B cell (primary cell): ENCODE measurements around the gene NFKBIB. TPM values are rescaled to one million over a fixed set of nuclear protein-coding genes. Genes with fewer than 3 reads are reported as not detected.

Source experiments
- ATAC-seq: fragments of 200-7000 bp; cut with Tn5 transposase; one replicate; pipeline ENCODE4 v1.10.0; 2021; ENCODE audit warnings: low read depth, mild to moderate bottlenecking, moderate number of reproducible peaks, moderate library complexity
- CTCF ChIA-PET: fragments of 350-600 bp; sonication (Branson Sonifier 250); formaldehyde crosslinking; loops from one replicate; lab custom pipeline; 2021; ENCODE audit warnings: antibody characterized with exemption, inconsistent platforms; lab: Charles Lee
- POLR2A ChIA-PET: fragments of 350-600 bp; sonication (Branson Sonifier 250); formaldehyde crosslinking; loops from one replicate; lab custom pipeline; 2021; ENCODE audit warnings: antibody characterized with exemption; lab: Charles Lee
- DNase-seq: peaks from one replicate; pipeline ENCODE4 v3.0.0; 2013
- H2AFZ ChIP-seq: 2 replicates; pipeline ENCODE4 v1.6.1; 2012; ENCODE audit warnings: mild to moderate bottlenecking, low read depth, low read length; ENCODE audit not compliant: insufficient read depth, poor library complexity, severe bottlenecking
- H3K27ac ChIP-seq, 2 donors: 1 replicate in 1 of 2; 2 replicates in 1 of 2; pipeline ENCODE4 v1.5.1; 2012 to 2013; ENCODE audit warnings: low read length in 2 of 2, mild to moderate bottlenecking in 2 of 2, moderate library complexity in 1 of 2
- H3K27me3 ChIP-seq, 4 experiments: fragments of 200-600 bp in 1 of 4; sonication (generic) in 1 of 4; replicated peaks in 1 of 4; 1 replicate in 2 of 4; 2 replicates in 2 of 4; pipeline versions ENCODE4 v1.6.1 to v1.7.0; 2013 to 2016; ENCODE audit warnings: low read length in 3 of 4, mild to moderate bottlenecking in 2 of 4, mixed read lengths in 1 of 4, moderate library complexity in 1 of 4; ENCODE audit not compliant: insufficient read depth in 4 of 4, control insufficient read depth in 3 of 4; ENCODE audit errors: control extremely low read depth in 1 of 4
- H3K36me3 ChIP-seq, 2 experiments: replicated peaks in 1 of 2; 1 replicate in 1 of 2; 2 replicates in 1 of 2; pipeline versions ENCODE4 v1.6.1 to v1.7.1; 2013; ENCODE audit warnings: low read length in 1 of 2; ENCODE audit not compliant: insufficient read depth in 2 of 2, control insufficient read depth in 1 of 2; ENCODE audit errors: control extremely low read depth in 1 of 2, extremely low read depth in 1 of 2
- H3K4me1 ChIP-seq, 2 donors: fragments of 200-600 bp in 1 of 2; sonication (generic) in 1 of 2; 1 replicate in 1 of 2; 2 replicates in 1 of 2; pipeline versions ENCODE4 v1.5.1 to v1.6.1; 2013 to 2017; ENCODE audit warnings: low read length in 2 of 2; ENCODE audit not compliant: control insufficient read depth in 2 of 2, insufficient read depth in 2 of 2
- H3K4me2 ChIP-seq: replicated peaks from 2 replicates; pipeline ENCODE3; 2012; ENCODE audit warnings: mild to moderate bottlenecking, low read depth, low read length; ENCODE audit not compliant: poor library complexity, severe bottlenecking
- H3K4me3 ChIP-seq, 5 experiments: fragments of 200-600 bp in 1 of 5; sonication (generic) in 1 of 5; 1 replicate in 3 of 5; 2 replicates in 2 of 5; pipeline versions ENCODE4 v1.5.1 to v1.7.0; 2011 to 2016; ENCODE audit warnings: low read length in 4 of 5, mild to moderate bottlenecking in 4 of 5, low read depth in 2 of 5, control low read depth in 1 of 5, moderate library complexity in 1 of 5; ENCODE audit not compliant: insufficient read depth in 1 of 5; ENCODE audit errors: control extremely low read depth in 1 of 5, extremely low read depth in 1 of 5
- H3K79me2 ChIP-seq: fragments of 200-600 bp; sonication (generic); one replicate; pipeline ENCODE4 v1.6.0; 2016; ENCODE audit warnings: low read length; ENCODE audit not compliant: control insufficient read depth, insufficient read depth
- H3K9ac ChIP-seq: fragments of 200-600 bp; sonication (generic); 2 replicates; pipeline ENCODE4 v1.6.1; 2017; ENCODE audit warnings: mild to moderate bottlenecking, low read length, moderate library complexity
- H3K9me3 ChIP-seq, 3 donors: one replicate each; pipeline versions ENCODE4 v1.6.1 to v1.7.1; 2013; ENCODE audit warnings: low read length in 2 of 3; ENCODE audit not compliant: control insufficient read depth in 2 of 3, insufficient read depth in 1 of 3; ENCODE audit errors: control extremely low read depth in 1 of 3
- H4K20me1 ChIP-seq: 2 replicates; pipeline ENCODE4 v1.6.0; 2012; ENCODE audit warnings: mild to moderate bottlenecking, low read length; ENCODE audit not compliant: insufficient read depth, control insufficient read depth, poor library complexity, severe bottlenecking
- H3K27ac Mint-ChIP-seq: one replicate; pipeline ENCODE4 v1.8.0; 2021; ENCODE audit warnings: mixed read lengths
- H3K27me3 Mint-ChIP-seq: one replicate; pipeline ENCODE4 v1.8.0; 2021; ENCODE audit warnings: mixed read lengths
- H3K4me1 Mint-ChIP-seq: one replicate; pipeline ENCODE4 v1.8.0; 2021; ENCODE audit warnings: mixed read lengths
- H3K4me3 Mint-ChIP-seq: one replicate; pipeline ENCODE4 v1.8.0; 2021; ENCODE audit warnings: mixed read lengths
- H3K9me3 Mint-ChIP-seq: one replicate; pipeline ENCODE4 v1.8.0; 2022; ENCODE audit warnings: mixed read lengths; ENCODE audit not compliant: insufficient read depth
- EZH2 ChIP-seq: IDR thresholded peaks from 2 replicates; pipeline ENCODE4 v1.6.1; 2012; ENCODE audit warnings: borderline replicate concordance, low read depth, mild to moderate bottlenecking, moderate library complexity, low read length; ENCODE audit not compliant: insufficient read depth, poor library complexity, severe bottlenecking
- WGBS: methylation state at CpG from one replicate; pipeline ENCODE4 v1.1.5; 2013; ENCODE audit warnings: missing lambda C conversion rate; ENCODE audit not compliant: insufficient coverage; 5-methylcytosine and 5-hydroxymethylcytosine counted together
- intact Hi-C: fragments of 100-400 bp; cut with micrococcal nuclease; formaldehyde crosslinking; loops from one replicate; pipeline ENCODE4 v1.10.0; 2022
- polyA plus RNA-seq: library from polyadenylated mRNA; depleted of rRNA; stranded (reverse); fragments of >200 nt; gene quantifications from 2 replicates; pipeline ENCODE4 v1.2.3, GENCODE V29; 2012
- total RNA-seq, 2 donors: library from RNA; stranded (reverse); fragments of 120-200 nt in 1 of 2; gene quantifications; 1 replicate in 1 of 2; 2 replicates in 1 of 2; pipeline versions ENCODE4 v1.2.3 to v1.2.4, GENCODE V29; 2013 to 2022
- TF ChIP-seq, protein P1 (sequence below): fragments of 200-600 bp; IDR thresholded peaks from one replicate; pipeline ENCODE4 v1.8.0; 2022; ENCODE audit warnings: antibody characterized with exemption, mild to moderate bottlenecking

Gene NFKBIB
- total and polyA plus RNA-seq, 2 donors (not counting 1 experiment from before 2014, with no cell fraction given): 30.3 to 54.4 TPM

DNA sequence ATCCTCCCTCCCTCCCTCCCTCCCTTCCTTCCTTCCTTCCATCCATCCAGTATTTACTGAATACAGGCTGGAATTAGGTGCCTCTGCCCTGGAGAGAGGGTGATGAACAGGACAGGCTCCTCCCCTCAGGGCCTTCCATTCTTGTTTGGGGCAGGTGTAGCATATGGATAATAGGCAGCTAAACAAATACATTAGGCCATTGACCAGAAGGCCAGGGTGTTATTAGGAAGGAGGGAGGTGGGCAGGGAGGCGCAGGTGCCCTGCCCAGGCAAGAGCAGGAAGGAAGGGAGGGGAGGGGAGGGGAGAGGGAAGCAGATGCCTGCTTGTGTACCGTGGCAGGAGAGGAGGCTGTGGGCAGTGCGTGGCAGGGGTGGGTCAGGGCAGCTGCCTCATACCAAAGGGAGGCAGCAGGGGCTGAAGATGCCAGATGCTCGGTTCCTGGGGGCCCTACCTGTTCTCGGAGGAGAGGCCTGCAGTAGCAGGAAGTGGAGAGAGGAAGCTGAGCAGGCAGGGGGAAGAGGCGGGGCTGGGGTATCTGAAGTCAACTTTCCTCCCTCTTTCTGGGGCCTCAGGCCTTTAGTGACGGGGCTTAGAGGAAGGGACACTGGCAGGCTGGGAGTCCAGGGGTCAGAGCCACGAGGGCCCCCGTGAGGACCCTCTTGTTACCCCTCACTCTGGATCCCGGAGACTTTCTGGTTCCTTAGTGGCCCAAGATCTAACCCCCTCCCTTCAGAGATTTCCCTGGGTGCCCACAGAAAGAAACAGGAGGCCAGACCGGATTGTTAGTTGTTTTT lies 21.8 kb upstream of the NFKBIB start, which contains the start of gene RINL:
Gene RINL, minus strand, starts transcription at position 495 of the 794 bp plus-strand sequence. CDS start 1,533 bp downstream, outside the sequence.
- H3K4me2 ChIP-seq: peak within 1 kb of the TSS; percentile 92
- 0% methylated on average over 5 of the region's 11 CpGs for WGBS
- Mint-ChIP-seq H3K4me1 (peaks cover 41% of the 10 kb centered on the region), H3K27me3 (no peaks in the 10 kb centered on the region), H3K27ac (peak within 1 kb of the TSS; percentile 100), H3K4me3 (peak within 1 kb of the TSS; percentile 94), H3K9me3 (no peaks in the 10 kb centered on the region)
- H3K27me3 ChIP-seq: no peaks in the 10 kb centered on the region
- peak within 1 kb of the TSS; percentile 36 to 73 (median 46) for H3K4me3 ChIP-seq
- H3K9me3 ChIP-seq: no peaks in the 10 kb centered on the region
- H3K36me3 ChIP-seq: peaks cover 0 to 15% of the 10 kb centered on the region in 2 experiments
- ATAC-seq (peak; percentile 93), DNase-seq (peak; percentile 85)
- peaks cover 31 to 37% of the 10 kb centered on the region in 2 donors for H3K4me1 ChIP-seq
- H3K9ac ChIP-seq: peak within 1 kb of the TSS; percentile 70
- intact Hi-C loops: loop anchor here (1.0 to 2.0 kb wide), 4 partner anchors 8 to 21 kb away; partner anchors contain the start of genes NFKBIB and SIRT2
- TF ChIP-seq EZH2: no peak
- TF ChIP-seq, protein P1, sequence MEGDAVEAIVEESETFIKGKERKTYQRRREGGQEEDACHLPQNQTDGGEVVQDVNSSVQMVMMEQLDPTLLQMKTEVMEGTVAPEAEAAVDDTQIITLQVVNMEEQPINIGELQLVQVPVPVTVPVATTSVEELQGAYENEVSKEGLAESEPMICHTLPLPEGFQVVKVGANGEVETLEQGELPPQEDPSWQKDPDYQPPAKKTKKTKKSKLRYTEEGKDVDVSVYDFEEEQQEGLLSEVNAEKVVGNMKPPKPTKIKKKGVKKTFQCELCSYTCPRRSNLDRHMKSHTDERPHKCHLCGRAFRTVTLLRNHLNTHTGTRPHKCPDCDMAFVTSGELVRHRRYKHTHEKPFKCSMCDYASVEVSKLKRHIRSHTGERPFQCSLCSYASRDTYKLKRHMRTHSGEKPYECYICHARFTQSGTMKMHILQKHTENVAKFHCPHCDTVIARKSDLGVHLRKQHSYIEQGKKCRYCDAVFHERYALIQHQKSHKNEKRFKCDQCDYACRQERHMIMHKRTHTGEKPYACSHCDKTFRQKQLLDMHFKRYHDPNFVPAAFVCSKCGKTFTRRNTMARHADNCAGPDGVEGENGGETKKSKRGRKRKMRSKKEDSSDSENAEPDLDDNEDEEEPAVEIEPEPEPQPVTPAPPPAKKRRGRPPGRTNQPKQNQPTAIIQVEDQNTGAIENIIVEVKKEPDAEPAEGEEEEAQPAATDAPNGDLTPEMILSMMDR: no peak
- ChIA-PET POLR2A (interaction anchor here (0.6 to 4.2 kb wide), 14 partner anchors 8 to 1544 kb away, joined by 3 to 24 read pairs (median 5); partner anchors contain the start of genes HNRNPL and MAP4K1), CTCF (interaction anchor here (1.0 to 5.8 kb wide), 12 partner anchors 9 to 475 kb away, joined by 3 to 43 read pairs (median 8); partner anchors contain the start of genes ECH1 and FAM98C)
- H4K20me1 ChIP-seq: no peaks in the 10 kb centered on the region
- peak within 1 kb of the TSS; percentile 86 for H2AFZ ChIP-seq
- peak within 1 kb of the TSS; percentile 94 to 98 for H3K27ac ChIP-seq
- H3K79me2 ChIP-seq: peaks cover 8% of the 10 kb centered on the region
